Ecto neural progenitor cell (in vitro differentiated cells): ENCODE data around the gene LUC7L3.
"Not testable (repeated sequence)": the region's sequence is repeated elsewhere in the genome, so short reads cannot be mapped to it uniquely, and the experiment has no call there.

Experiments
- DNase-seq: peaks from one replicate; pipeline ENCODE4 v3.0.0-alpha.2; 2018; ENCODE audit warnings: low spot score

The LUC7L3 gene

DNA sequence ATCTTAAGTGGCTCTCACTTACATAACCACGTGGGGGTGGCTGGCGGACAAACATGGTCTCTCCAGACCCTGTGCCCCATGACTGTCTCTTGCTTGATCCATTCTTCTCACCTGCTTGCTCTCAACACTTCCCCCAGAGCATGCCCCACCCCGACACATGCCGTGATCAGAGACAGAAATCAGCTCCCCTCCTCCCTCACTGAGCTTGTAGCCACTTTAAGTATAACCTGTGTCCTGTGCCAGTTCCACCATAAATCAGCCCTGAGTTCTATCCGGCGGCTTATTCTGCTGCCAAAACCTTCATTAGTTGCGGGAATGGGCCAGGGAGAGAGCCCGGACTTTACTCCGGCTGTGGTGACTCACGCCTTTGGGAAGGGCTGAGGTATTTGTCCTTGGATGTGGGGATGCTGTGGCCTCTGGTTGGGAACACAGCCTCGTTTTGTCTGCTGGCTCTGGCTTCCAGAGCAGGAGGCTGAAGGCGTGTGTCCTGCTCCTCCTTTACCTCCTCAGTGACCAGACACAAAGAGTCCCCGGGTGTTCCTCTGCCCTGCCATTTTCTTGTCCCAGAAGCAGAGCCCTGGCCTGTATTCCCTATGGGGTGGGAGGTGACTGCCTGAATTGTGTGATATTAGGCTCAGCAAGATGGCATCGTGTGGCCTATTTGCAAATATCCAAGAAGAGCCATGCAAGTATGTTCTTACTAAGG is 32.8 kb upstream of the LUC7L3 start:
- no peak for DNase-seq

GRCh38 chr17:50687200-50688066 is 32.0 kb upstream of the LUC7L3 start:
- peak; percentile 74 for DNase-seq

- no peak for DNase-seq
Measured at GRCh38 chr17:50688245-50688644, 31.2 kb upstream of the LUC7L3 start.

GRCh38 chr17:50689251-50689650 is 30.2 kb upstream of the LUC7L3 start:
- DNase-seq, result peak; percentile 66

DNA sequence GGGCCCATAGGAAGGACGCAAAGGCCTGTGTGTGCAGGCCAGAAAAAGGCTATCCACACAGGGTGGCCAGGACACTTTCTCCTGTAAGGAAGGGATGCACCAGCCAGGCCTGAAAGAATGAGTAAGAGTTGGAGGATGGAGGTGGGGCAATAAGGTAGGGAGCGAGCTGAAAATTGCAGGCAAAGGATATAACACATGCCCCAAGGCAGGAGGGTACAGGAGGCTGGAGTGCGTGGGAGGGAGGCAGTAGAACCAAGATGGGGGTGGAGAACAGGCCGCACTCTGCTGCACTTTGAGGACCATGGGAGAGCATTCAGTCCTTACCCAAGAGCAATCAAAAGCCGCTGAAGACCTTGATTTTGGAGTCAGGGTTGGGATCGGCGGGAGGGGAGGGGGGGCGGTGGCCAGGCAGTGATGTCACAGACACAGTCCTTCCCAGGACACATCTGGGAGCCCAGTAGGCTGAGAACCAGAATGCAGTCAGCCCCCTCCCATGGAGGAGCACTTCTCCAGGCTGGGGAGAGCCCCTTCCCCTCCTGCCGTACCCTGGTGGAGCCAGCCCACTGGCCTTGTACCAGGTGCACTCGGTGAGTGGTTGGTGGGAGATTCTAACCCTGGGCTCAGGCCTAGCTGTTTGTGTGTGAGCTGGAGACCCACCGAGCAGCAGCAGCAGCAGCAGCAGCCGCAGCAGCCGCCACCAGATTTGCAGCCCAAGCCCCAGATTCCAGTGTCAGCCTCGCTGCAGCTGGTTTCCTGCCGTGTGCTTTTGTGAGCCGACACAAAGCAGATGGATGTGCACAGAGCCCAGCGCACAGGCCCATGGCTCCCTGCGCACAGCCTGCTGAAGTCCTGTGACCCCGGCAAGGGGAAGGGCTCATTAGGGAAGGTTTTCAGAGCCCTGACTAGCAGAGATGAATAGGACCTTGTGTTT is 29.2 kb upstream of the LUC7L3 start:
- DNase-seq, result peak; percentile 89

DNA sequence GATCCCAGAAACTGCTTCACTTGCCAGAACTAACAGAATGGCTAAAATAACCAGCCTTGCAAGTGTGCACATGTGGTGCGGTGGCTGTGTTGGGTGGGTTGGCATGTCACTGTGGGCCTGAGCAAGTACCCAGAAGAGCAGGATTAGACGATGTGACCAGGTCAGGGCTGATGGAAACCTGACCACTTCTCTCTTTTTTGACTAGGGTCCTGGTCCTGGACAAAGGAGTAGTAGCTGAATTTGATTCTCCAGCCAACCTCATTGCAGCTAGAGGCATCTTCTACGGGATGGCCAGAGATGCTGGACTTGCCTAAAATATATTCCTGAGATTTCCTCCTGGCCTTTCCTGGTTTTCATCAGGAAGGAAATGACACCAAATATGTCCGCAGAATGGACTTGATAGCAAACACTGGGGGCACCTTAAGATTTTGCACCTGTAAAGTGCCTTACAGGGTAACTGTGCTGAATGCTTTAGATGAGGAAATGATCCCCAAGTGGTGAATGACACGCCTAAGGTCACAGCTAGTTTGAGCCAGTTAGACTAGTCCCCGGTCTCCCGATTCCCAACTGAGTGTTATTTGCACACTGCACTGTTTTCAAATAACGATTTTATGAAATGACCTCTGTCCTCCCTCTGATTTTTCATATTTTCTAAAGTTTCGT is 28.4 kb upstream of the LUC7L3 start:
- DNase-seq, result no peak

GRCh38 chr17:50691550-50692447 is 27.6 kb upstream of the LUC7L3 start:
- DNase-seq, result no peak

DNA sequence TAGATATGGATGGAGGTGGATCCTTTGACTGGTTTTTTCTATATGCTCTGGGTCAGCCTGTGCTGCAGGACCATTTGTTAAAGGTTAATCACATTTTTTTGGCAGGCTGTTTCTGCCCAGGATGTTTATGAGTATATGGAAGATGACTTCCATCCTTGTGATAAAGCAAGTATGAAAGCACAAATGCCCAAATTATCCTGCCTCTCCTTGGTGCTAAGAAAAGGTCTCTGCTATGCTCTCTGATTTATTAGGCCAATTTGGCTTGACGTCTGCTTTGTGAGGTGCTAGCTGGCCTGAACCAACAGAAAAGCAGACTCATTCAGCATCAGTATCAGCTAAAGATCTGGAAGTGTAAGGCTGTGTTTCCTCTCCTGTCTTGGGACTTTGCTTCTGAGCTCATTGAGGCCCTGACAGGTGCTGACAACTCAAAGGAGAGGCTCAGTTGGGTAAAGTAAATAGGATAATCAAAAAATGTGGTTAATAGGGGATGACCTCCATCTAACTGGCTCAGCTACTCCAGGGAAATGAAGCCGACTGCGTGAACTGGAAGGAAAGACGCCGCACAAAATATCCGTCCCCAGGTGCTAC is 26.9 kb upstream of the LUC7L3 start:
- no peak for DNase-seq

- DNase-seq, result no peak
Measured at GRCh38 chr17:50693036-50693682, 26.2 kb upstream of the LUC7L3 start.

DNA sequence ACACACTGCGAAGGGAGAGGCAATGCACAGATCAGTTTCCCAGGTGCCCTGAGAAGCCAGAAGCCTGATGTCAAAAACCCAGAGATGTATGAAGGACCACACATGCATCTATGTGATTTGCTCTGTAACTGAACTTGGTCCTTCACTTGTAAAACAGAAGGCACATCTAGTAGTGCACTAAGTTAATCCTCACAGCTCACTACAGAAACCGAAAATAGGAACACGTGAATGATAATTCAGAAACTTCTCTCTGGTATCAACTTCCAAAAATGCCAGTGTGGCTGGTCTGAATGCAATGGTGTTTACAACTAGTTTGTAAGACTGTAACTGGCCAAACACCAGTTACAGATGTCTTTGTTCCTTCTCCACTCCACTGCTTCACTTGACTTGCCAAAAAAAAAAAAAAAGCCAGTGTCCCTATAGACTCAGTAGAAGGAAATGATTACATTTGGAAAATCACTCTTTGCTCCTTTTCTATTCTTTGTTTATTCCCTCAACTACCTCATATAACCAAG is 23.0 kb upstream of the LUC7L3 start:
- no peak for DNase-seq

GRCh38 chr17:50697062-50697461 is 22.3 kb upstream of the LUC7L3 start:
- no peak for DNase-seq

DNA sequence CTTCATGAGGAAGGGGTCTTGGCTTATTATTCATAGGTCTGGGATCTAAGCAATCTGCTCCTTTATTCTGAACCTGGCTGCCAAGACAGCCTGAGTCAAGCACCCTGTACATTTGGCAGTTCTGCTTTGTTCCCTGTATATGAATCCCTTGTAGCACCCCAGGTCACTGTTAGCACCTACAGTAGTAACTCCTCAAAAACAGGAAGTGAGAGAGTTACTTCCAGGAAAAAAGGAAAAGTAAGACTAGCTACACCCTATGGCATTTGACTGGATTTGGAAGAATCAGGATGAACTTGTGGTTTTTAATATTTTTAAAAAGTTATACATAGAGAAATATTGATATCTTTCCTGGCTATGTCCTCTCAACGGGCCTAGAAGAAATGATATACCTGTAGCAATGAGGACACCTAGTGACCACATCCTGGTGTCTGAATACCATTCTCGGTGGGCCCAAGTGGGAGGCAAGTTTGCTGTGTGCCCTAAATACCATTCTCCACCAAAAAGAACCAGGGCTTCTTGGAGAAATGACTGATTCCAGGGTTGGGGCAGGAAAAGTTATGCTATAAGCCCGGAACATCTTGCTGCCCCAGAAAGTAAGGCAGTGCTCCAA is 21.6 kb upstream of the LUC7L3 start:
- no peak for DNase-seq

GRCh38 chr17:50699410-50699809 is 20.0 kb upstream of the LUC7L3 start:
- no peak for DNase-seq

DNA sequence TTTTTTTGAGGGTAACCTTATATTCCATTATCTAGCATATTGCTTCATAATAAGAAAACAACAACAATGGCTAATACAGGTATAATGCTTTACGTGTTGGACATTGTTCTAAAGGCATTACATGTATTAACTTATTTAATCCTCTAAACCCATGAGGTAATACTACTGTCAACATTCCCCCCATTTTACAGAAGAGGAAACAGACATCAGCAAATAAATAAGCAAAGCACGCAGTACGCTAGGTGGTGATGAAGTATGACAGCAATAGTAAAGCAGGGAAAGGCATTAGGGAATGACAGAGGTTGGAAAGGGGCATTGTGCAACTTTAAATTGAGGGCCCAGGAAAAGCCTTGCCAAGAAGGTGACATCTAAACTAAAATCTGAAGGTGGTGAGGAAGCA is 16.2 kb upstream of the LUC7L3 start:
- DNase-seq, result no peak

DNA sequence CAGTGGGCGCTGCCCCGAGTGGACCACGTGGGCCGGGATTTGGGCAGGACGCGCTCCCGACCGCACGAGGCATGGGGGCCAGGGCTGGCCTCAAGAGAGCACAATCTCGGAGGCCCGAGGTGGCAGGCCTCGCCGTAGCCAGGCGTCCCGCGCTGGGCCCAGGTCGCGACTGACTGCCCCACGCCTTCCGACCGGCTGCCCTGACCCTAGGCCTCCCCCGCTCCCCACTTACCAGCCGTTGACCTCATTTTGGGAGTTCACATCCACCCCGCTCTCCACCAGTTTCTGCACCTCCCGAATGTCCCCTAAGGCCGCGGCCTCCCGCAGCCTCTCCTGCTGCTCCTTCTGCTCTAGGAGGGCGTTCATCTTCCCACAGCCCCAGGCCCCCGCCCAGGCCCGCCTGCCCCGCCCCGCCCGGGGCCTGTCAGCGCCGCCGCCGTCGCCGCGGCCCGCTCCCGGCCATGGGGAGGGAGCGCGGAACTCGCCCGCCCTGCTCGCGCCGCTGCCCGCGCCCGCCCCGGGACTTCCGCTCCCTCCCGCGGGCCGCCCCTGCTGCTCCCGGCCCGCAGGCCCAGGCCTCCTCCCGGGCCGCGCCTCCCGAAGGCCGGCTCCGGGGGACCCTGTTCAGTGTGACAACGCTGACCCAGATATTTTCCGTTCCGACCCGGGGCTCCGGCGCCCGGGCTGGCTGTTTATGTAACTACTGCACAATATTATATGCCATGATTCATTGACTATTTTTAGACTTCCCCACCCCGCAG is 11.9 kb upstream of the LUC7L3 start, which contains the start of gene ANKRD40:
TSS of gene ANKRD40 (minus strand) at position 626 of the 761 bp plus-strand sequence. CDS start at position 366, 260 bp downstream.
- DNase-seq, result peak; percentile 89

GRCh38 chr17:50708050-50709000 is 11.1 kb upstream of the LUC7L3 start:
- no peak for DNase-seq

DNA sequence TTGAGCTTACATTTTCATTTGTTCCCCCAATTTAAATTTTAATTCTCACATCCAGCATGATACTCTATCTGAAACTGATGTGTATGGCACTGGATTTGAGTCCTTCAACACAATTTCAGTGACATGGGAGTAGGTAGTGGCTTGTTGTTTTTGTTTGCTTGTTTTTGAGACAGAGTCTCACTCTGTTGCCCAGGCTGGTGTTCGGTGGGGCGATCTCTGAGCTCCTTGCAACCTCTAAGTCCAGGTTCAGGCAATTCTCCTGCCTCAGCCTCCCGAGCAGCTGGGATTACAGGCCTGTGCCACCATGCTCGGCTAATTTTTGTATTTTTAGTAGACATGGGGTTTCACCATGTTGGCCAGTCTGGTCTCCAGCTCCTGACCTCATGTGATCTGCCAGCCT is 10.3 kb upstream of the LUC7L3 start:
- DNase-seq, result not testable (repeated sequence)
